Endothelial cell of umbilical vein (primary cell): ENCODE results near the gene MAN2C1. TPM values are rescaled to one million over a fixed set of nuclear protein-coding genes. Genes with fewer than 3 reads are reported as not detected.

Source experiments
- BruUV-seq: library from RNA; stranded (reverse); fragments of 400-500 nt; replicated peaks from 2 replicates; lab custom pipeline; 2021; lab: Mats Ljungman, UMichigan
- CTCF ChIA-PET: fragments of 300-600, 350-600 bp; sonication (Branson Sonifier 250); formaldehyde crosslinking; loops from one replicate; lab custom pipeline; 2021; ENCODE audit warnings: antibody characterized with exemption, inconsistent platforms; lab: Charles Lee
- POLR2A ChIA-PET: fragments of 300-600, 350-600 bp; sonication (Branson Sonifier 250); formaldehyde crosslinking; loops from one replicate; lab custom pipeline; 2021; ENCODE audit warnings: antibody characterized with exemption, inconsistent platforms; lab: Charles Lee
- DNase-seq: peaks from one replicate; pipeline ENCODE4 v3.0.0-alpha.2; 2011; ENCODE audit warnings: low read depth, low spot score
- FAIRE-seq: peaks from 2 replicates; lab custom pipeline; 2011; peaks lifted over from hg19 to GRCh38; lab: Jason Lieb, UNC
- H2AFZ ChIP-seq: 2 replicates; pipeline ENCODE4 v1.6.0; 2012; ENCODE audit warnings: low read depth, low read length, control low read depth, inconsistent platforms
- H3K27ac ChIP-seq: 2 replicates; pipeline ENCODE4 v1.5.1; 2011; ENCODE audit warnings: low read depth, mild to moderate bottlenecking, control low read depth, low read length, moderate library complexity; ENCODE audit not compliant: insufficient read depth
- H3K27me3 ChIP-seq, 2 experiments: 2 replicates each; pipeline versions ENCODE4 v1.6.0 to v1.6.1; 2011; ENCODE audit warnings: low read length in 2 of 2, mixed read lengths in 1 of 2; ENCODE audit not compliant: control insufficient read depth in 2 of 2, insufficient read depth in 2 of 2
- H3K36me3 ChIP-seq, 2 experiments: 2 replicates in 1 of 2; 3 replicates in 1 of 2; pipeline ENCODE4 v1.5.1; 2011; ENCODE audit warnings: low read length in 2 of 2, mild to moderate bottlenecking in 1 of 2, moderate library complexity in 1 of 2; ENCODE audit not compliant: control insufficient read depth in 2 of 2, insufficient read depth in 2 of 2; ENCODE audit errors: extremely low read depth in 1 of 2
- H3K4me1 ChIP-seq: 3 replicates; pipeline ENCODE4 v1.5.1; 2011; ENCODE audit warnings: mild to moderate bottlenecking, low read length; ENCODE audit not compliant: control insufficient read depth, insufficient read depth; ENCODE audit errors: extremely low read depth
- H3K4me2 ChIP-seq: 2 replicates; pipeline ENCODE4 v1.6.1; 2011; ENCODE audit warnings: low read length, control low read depth, mixed read lengths; ENCODE audit not compliant: insufficient read depth
- H3K4me3 ChIP-seq, 3 experiments: fragments of 200-600 bp in 1 of 3; sonication (generic), shearing (Covaris generic) in 1 of 3; replicated peaks in 1 of 3; 2 replicates each; pipeline ENCODE4 v1.5.1; 2011 to 2016; ENCODE audit warnings: control low read depth in 3 of 3, low read length in 3 of 3, mild to moderate bottlenecking in 2 of 3, inconsistent platforms in 1 of 3, low read depth in 1 of 3, moderate library complexity in 1 of 3; ENCODE audit not compliant: insufficient read depth in 1 of 3
- H3K79me2 ChIP-seq: 2 replicates; pipeline ENCODE4 v1.6.0; 2012; ENCODE audit warnings: low read length, inconsistent platforms; ENCODE audit not compliant: control insufficient read depth, insufficient read depth
- H3K9ac ChIP-seq: replicated peaks from 2 replicates; pipeline ENCODE3; 2011; ENCODE audit warnings: low read length, control low read depth; ENCODE audit not compliant: insufficient read depth; ENCODE audit errors: extremely low read depth
- H3K9me1 ChIP-seq: replicated peaks from 3 replicates; pipeline ENCODE4 v1.6.0; 2011; ENCODE audit warnings: mild to moderate bottlenecking, low read length; ENCODE audit not compliant: control insufficient read depth, insufficient read depth; ENCODE audit errors: extremely low read depth
- H3K9me3 ChIP-seq: replicated peaks from 2 replicates; pipeline ENCODE4 v1.5.1; 2012; ENCODE audit warnings: low read length, inconsistent platforms; ENCODE audit not compliant: control insufficient read depth, insufficient read depth
- H4K20me1 ChIP-seq: replicated peaks from 2 replicates; pipeline ENCODE3; 2011; ENCODE audit warnings: mild to moderate bottlenecking, low read length; ENCODE audit not compliant: control insufficient read depth, insufficient read depth; ENCODE audit errors: extremely low read depth
- CTCF ChIP-seq, 2 donors: IDR thresholded peaks; 1 replicate in 1 of 2; 2 replicates in 1 of 2; pipeline ENCODE4 v1.5.1; 2011; ENCODE audit warnings: low read length in 2 of 2, mild to moderate bottlenecking in 2 of 2, moderate library complexity in 2 of 2, control low read depth in 1 of 2, inconsistent platforms in 1 of 2, low read depth in 1 of 2; ENCODE audit not compliant: insufficient read depth in 1 of 2; ENCODE audit errors: extremely low read depth in 1 of 2
- EZH2 ChIP-seq: IDR thresholded peaks from 2 replicates; pipeline ENCODE4 v1.6.1; 2012; ENCODE audit warnings: borderline replicate concordance, low read depth, mild to moderate bottlenecking, moderate library complexity, low read length, inconsistent platforms; ENCODE audit not compliant: severe bottlenecking
- FOS ChIP-seq: IDR thresholded peaks from 2 replicates; pipeline ENCODE4 v1.6.1; 2011; ENCODE audit warnings: mild to moderate bottlenecking, low read length, moderate library complexity, borderline replicate concordance; ENCODE audit not compliant: insufficient read depth
- GATA2 ChIP-seq: IDR thresholded peaks from 2 replicates; pipeline ENCODE4 v1.7.0; 2011; ENCODE audit warnings: low read depth, mild to moderate bottlenecking, moderate library complexity, mixed read lengths, low read length; ENCODE audit not compliant: insufficient read length, insufficient read depth
- JUN ChIP-seq: IDR thresholded peaks from 2 replicates; pipeline ENCODE4 v1.6.1; 2011; ENCODE audit warnings: borderline replicate concordance, low read depth; ENCODE audit not compliant: insufficient read length, insufficient read depth
- MAX ChIP-seq: IDR thresholded peaks from 2 replicates; pipeline ENCODE4 v1.6.1; 2011; ENCODE audit not compliant: insufficient read depth, insufficient read length
- MYC ChIP-seq: IDR thresholded peaks from one replicate; pipeline ENCODE4 v1.6.1; 2011; ENCODE audit warnings: mild to moderate bottlenecking, low read depth, low read length
- POLR2A ChIP-seq: IDR thresholded peaks from 2 replicates; pipeline ENCODE4 v1.6.1; 2012; ENCODE audit warnings: low read depth, mild to moderate bottlenecking, control low read depth, low read length
- POLR2AphosphoS5 ChIP-seq: IDR thresholded peaks from 2 replicates; pipeline ENCODE4 v1.6.1; 2012; ENCODE audit warnings: low read depth, mild to moderate bottlenecking, control low read depth, low read length, moderate library complexity; ENCODE audit not compliant: insufficient read depth
- dilution Hi-C: fragments of 300-500 bp; cut with MboI; formaldehyde crosslinking; loops from one replicate; pipeline ENCODE4 v1.15.0; 2019; ENCODE audit warnings: low sequenced_read_pairs; ENCODE audit not compliant: extremely low pct_ligation_motif_present
- intact Hi-C: fragments of 100-400 bp; cut with micrococcal nuclease; formaldehyde crosslinking; loops from one replicate; pipeline ENCODE4 v1.10.0; 2022
- polyA plus RNA-seq, 4 experiments: library from polyadenylated mRNA; depleted of rRNA in 3 of 4; stranded (reverse) in 3 of 4; unstranded in 1 of 4; fragments of >200 nt; gene quantifications; 2 replicates each; pipeline versions ENCODE4 v1.2.1 to v1.2.3, GENCODE V29; 2011 to 2012; ENCODE audit warnings: missing spikeins in 1 of 4
- total RNA-seq: library from RNA; stranded (reverse); gene quantifications from 2 replicates; pipeline ENCODE4 v1.2.3, GENCODE V29; 2021

MAN2C1 gene
- total and polyA plus RNA-seq, 2 donors (not counting 3 experiments of a cell fraction or from before 2014, with no cell fraction given) = 198 to 248 TPM

- BruUV-seq = no TSS peak
- no peaks in the 10 kb centered on the region for H4K20me1 ChIP-seq
- H3K4me1 ChIP-seq = no peaks in the 10 kb centered on the region
- TF ChIP-seq EZH2 (no peak), POLR2AphosphoS5 (no peak), GATA2 (no peak), MAX (no peak), FOS (no peak), MYC (no peak)
- no peak overlapping the region for H3K4me3 ChIP-seq
- DNase-seq = no peak
- H3K79me2 ChIP-seq = no peaks in the 10 kb centered on the region
- no peaks in the 10 kb centered on the region for H3K36me3 ChIP-seq
- no peak overlapping the region for H3K9ac ChIP-seq
- POLR2A ChIA-PET = interaction anchor here (0.6 to 0.7 kb wide), 2 partner anchors 42 to 99 kb away, joined by 4 to 6 read pairs; no protein-coding TSS in a partner anchor
- CTCF ChIA-PET = interaction anchor here (0.6 kb wide), 1 partner anchor 471 kb away, joined by 3 read pairs; no protein-coding TSS in a partner anchor
- no peak overlapping the region for H3K27ac ChIP-seq
- H2AFZ ChIP-seq = no peak overlapping the region
- no peak for FAIRE-seq
- H3K9me3 ChIP-seq = no peaks in the 10 kb centered on the region
- no peak overlapping the region for H3K4me2 ChIP-seq
- dilution Hi-C loops = no loop called here
- intact Hi-C loops = no loop called here
- H3K27me3 ChIP-seq = no peaks in the 10 kb centered on the region
- no peaks in the 10 kb centered on the region for H3K9me1 ChIP-seq
Measured at GRCh38 chr15:75329571-75329970, 38.8 kb downstream of the MAN2C1 start.

GRCh38 chr15:75328493-75329314 is 39.7 kb downstream of the MAN2C1 start:
- Histone ChIP-seq H2AFZ (no peak overlapping the region), H3K79me2 (no peaks in the 10 kb centered on the region), H3K9me3 (no peaks in the 10 kb centered on the region), H3K9ac (no peak overlapping the region), H3K4me1 (no peaks in the 10 kb centered on the region), H3K27ac (no peak overlapping the region), H3K9me1 (no peaks in the 10 kb centered on the region), H3K27me3 (no peaks in the 10 kb centered on the region), H3K36me3 (no peaks in the 10 kb centered on the region), H3K4me2 (no peak overlapping the region), H4K20me1 (no peaks in the 10 kb centered on the region), H3K4me3 (no peak overlapping the region)
- intact Hi-C loops (no loop called here), dilution Hi-C loops (no loop called here)
- CTCF ChIA-PET = no interaction called here
- FAIRE-seq (no peak), DNase-seq (no peak)
- no TSS peak for BruUV-seq
- POLR2A ChIA-PET = no interaction called here
- no peak for TF ChIP-seq FOS
- no peak for TF ChIP-seq MAX
- TF ChIP-seq GATA2 = no peak
- TF ChIP-seq MYC = no peak
- no peak for TF ChIP-seq CTCF (IDR thresholded peaks at IDR 0.05; ENCODE audit: extremely low read depth in 1 of 2, insufficient read depth in 1 of 2, low read depth in 1 of 2, low read length in 2 of 2)
- no peak for TF ChIP-seq EZH2
- TF ChIP-seq JUN = no peak
- TF ChIP-seq POLR2A = no peak
- no peak for TF ChIP-seq POLR2AphosphoS5
